ENCODE results near the gene SH3TC2. TPM values are rescaled to one million over a fixed set of nuclear protein-coding genes. Genes with fewer than 3 reads are reported as not detected.

SH3TC2 gene
- total and polyA plus RNA-seq, 8 donors: 0.06 to 1.2 (median 0.27) TPM

GRCh38 chr5:149002761-149003689 lies 59.8 kb downstream of the SH3TC2 start:
- FAIRE-seq (no peak), ATAC-seq (no peak), DNase-seq (no peak)
- Histone ChIP-seq H3K27ac (peak overlapping the region in 1 of 4 donors; percentile 33), H3K36me3 (no peaks in the 10 kb centered on the region), H3K27me3 (no peaks in the 10 kb centered on the region), H3K4me3 (no peak overlapping the region), H3K4me1 (no peaks in the 10 kb centered on the region), H3K9me3 (no peaks in the 10 kb centered on the region)
- no peak for TF ChIP-seq CTCF (IDR thresholded peaks at IDR 0.05)
- intact Hi-C loops (cut with DNase I): loop anchor here in 1 of 3 donors (10.0 kb wide), 1 partner anchor 88 kb away; no protein-coding TSS in a partner anchor
- 53 to 83% methylated on average over 3 of the region's 3 CpGs for WGBS, 2 donors

GRCh38 chr5:149002053-149002452 lies 60.8 kb downstream of the SH3TC2 start:
- peak in 2 of 6 donors; percentile 6 to 30 for DNase-seq
- H3K4me3 ChIP-seq: no peak overlapping the region
- peak overlapping the region in 1 of 4 donors; percentile 33 for H3K27ac ChIP-seq

GRCh38 chr5:149001162-149001561 lies 61.7 kb downstream of the SH3TC2 start:
- ATAC-seq (no peak), FAIRE-seq (no peak), DNase-seq (no peak)
- H3K4me3 ChIP-seq: no peak overlapping the region
- intact Hi-C loops (cut with DNase I): loop anchor here in 1 of 3 donors (10.0 kb wide), 1 partner anchor 86 kb away; no protein-coding TSS in a partner anchor
- no peaks in the 10 kb centered on the region for H3K4me1 ChIP-seq
- no peak for TF ChIP-seq CTCF (IDR thresholded peaks at IDR 0.05)
- H3K27me3 ChIP-seq: no peaks in the 10 kb centered on the region
- H3K9me3 ChIP-seq: no peaks in the 10 kb centered on the region
- H3K27ac ChIP-seq: no peak overlapping the region
- no peaks in the 10 kb centered on the region for H3K36me3 ChIP-seq

More at GRCh38 chr5:149002053-149002452, 60.8 kb downstream of the SH3TC2 start:
- ATAC-seq (peak; percentile 38 to 87 (median 71)), FAIRE-seq (no peak)
- intact Hi-C loops (cut with DNase I): loop anchor here in 1 of 3 donors (10.0 kb wide), 1 partner anchor 87 kb away; no protein-coding TSS in a partner anchor
- Histone ChIP-seq H3K36me3 (no peaks in the 10 kb centered on the region), H3K4me1 (no peaks in the 10 kb centered on the region), H3K27me3 (no peaks in the 10 kb centered on the region), H3K9me3 (no peaks in the 10 kb centered on the region)
- WGBS, 2 donors: 29 to 30% methylated on average over 5 of the region's 5 CpGs
- TF ChIP-seq CTCF (IDR thresholded peaks at IDR 0.05): no peak

GRCh38 chr5:148999741-149000140 lies 63.1 kb downstream of the SH3TC2 start:
- ATAC-seq (no peak), FAIRE-seq (no peak), DNase-seq (no peak)
- H3K4me3 ChIP-seq: no peak overlapping the region
- intact Hi-C loops (cut with DNase I): loop anchor here in 1 of 3 donors (10.0 kb wide), 1 partner anchor 85 kb away; no protein-coding TSS in a partner anchor
- no peak for TF ChIP-seq CTCF (IDR thresholded peaks at IDR 0.05)
- no peaks in the 10 kb centered on the region for H3K4me1 ChIP-seq
- no peaks in the 10 kb centered on the region for H3K27me3 ChIP-seq
- H3K36me3 ChIP-seq: no peaks in the 10 kb centered on the region
- no peak overlapping the region for H3K27ac ChIP-seq
- 76 to 79% methylated on average over 3 of the region's 3 CpGs for WGBS, 2 donors
- no peaks in the 10 kb centered on the region for H3K9me3 ChIP-seq
